Bladder microvascular endothelial cell (primary cell): Measurements from ENCODE around the gene EFNA1. TPM values are rescaled to one million over a fixed set of nuclear protein-coding genes. Genes with fewer than 3 reads are reported as not detected.

Source experiments
- total RNA-seq: library from RNA; depleted of rRNA; stranded (reverse); fragments of >200 nt; gene quantifications from 2 replicates; pipeline ENCODE4 v1.2.3, GENCODE V29; 2014

The EFNA1 gene
- 99.7 and 161 TPM in 2 replicates for total RNA-seq

GRCh38 chr1:155127105-155127966, at the start of gene EFNA1:
EFNA1 (plus strand) TSS chr1:155127876; CDS start chr1:155127978, 102 bp downstream.

GRCh38 chr1:155078469-155079209, 49.0 kb upstream of the EFNA1 start, which contains the start of gene EFNA3:
EFNA3 (plus strand) TSS chr1:155078837; CDS start chr1:155078942, 105 bp downstream.

GRCh38 chr1:155135415-155136028, 7.8 kb downstream of the EFNA1 start, which contains the start of gene SLC50A1:
SLC50A1 (plus strand) TSS chr1:155135852; CDS start chr1:155135912, 60 bp downstream.

GRCh38 chr1:155139895-155140629, 12.4 kb downstream of the EFNA1 start, which contains the start of gene DPM3:
DPM3 (minus strand) TSS chr1:155140531; CDS start chr1:155140240, 291 bp downstream.

GRCh38 chr1:155172732-155173477, 45.2 kb downstream of the EFNA1 start, which contains the start of gene KRTCAP2:
KRTCAP2 (minus strand) TSS chr1:155173304; CDS start chr1:155173224, 80 bp downstream.

GRCh38 chr1:155173478-155174323, 46.0 kb downstream of the EFNA1 start, which contains the start of gene TRIM46:
TRIM46 (plus strand) TSS chr1:155173849; CDS start chr1:155173967, 118 bp downstream.

Other genes with a start within 250 kb of the EFNA1 start
- gene PMVK, start 191.2 kb upstream of the EFNA1 start, total RNA-seq = 8.6 and 10.6 TPM in 2 replicates
- 74.6 and 104 TPM in 2 replicates for gene PBXIP1, start 171.8 kb upstream of the EFNA1 start, total RNA-seq
- 7.7 and 18.3 TPM in 2 replicates for gene PYGO2, start 166.1 kb upstream of the EFNA1 start, total RNA-seq
- gene SHC1, start 157.1 kb upstream of the EFNA1 start, total RNA-seq = 159 and 342 TPM in 2 replicates
- 56.2 and 86.6 TPM in 2 replicates for gene CKS1B, start 153.2 kb upstream of the EFNA1 start, total RNA-seq
- gene FLAD1, start 144.5 kb upstream of the EFNA1 start, total RNA-seq = 16.8 and 25.1 TPM in 2 replicates
- 0.76 TPM in 1 of 2 replicates, not detected in the other for gene LENEP, start 134.3 kb upstream of the EFNA1 start, total RNA-seq
- gene ZBTB7B, start 125.1 kb upstream of the EFNA1 start, total RNA-seq = 7.6 and 11.1 TPM in 2 replicates
- gene DCST2, start 94.1 kb upstream of the EFNA1 start, total RNA-seq = under 0.01 and 0.13 TPM in 2 replicates
- gene DCST1, start 94.1 kb upstream of the EFNA1 start, total RNA-seq = not detected in 2 replicates
- gene ADAM15, start 76.6 kb upstream of the EFNA1 start, total RNA-seq = 241 and 324 TPM in 2 replicates
- gene EFNA4, start 64.1 kb upstream of the EFNA1 start, total RNA-seq = 4.2 and 13.6 TPM in 2 replicates
- gene EFNA3, start 49.0 kb upstream of the EFNA1 start, total RNA-seq = 1.3 and 1.8 TPM in 2 replicates
- 22.8 and 26.1 TPM in 2 replicates for gene SLC50A1, start 8.0 kb downstream of the EFNA1 start, total RNA-seq
- 20.9 and 56.7 TPM in 2 replicates for gene DPM3, start 12.7 kb downstream of the EFNA1 start, total RNA-seq
- 96.2 and 98.4 TPM in 2 replicates for gene KRTCAP2, start 45.4 kb downstream of the EFNA1 start, total RNA-seq
- 1.6 and 4.5 TPM in 2 replicates for gene TRIM46, start 46.0 kb downstream of the EFNA1 start, total RNA-seq
- 9.4 and 18.5 TPM in 2 replicates for gene THBS3, start 80.0 kb downstream of the EFNA1 start, total RNA-seq
- 30.3 and 31.6 TPM in 2 replicates for gene MTX1, start 80.8 kb downstream of the EFNA1 start, total RNA-seq
- gene ENTREP3, start 127.6 kb downstream of the EFNA1 start, total RNA-seq = 3.4 and 7.2 TPM in 2 replicates
- 27.2 and 45.4 TPM in 2 replicates for gene SCAMP3, start 134.5 kb downstream of the EFNA1 start, total RNA-seq
- 15.5 and 45.7 TPM in 2 replicates for gene CLK2, start 145.6 kb downstream of the EFNA1 start, total RNA-seq
- 0.32 and 1.0 TPM in 2 replicates for gene HCN3, start 149.6 kb downstream of the EFNA1 start, total RNA-seq
- 0.06 TPM in 1 of 2 replicates, not detected in the other for gene PKLR, start 173.6 kb downstream of the EFNA1 start, total RNA-seq
- 337 and 454 TPM in 2 replicates for gene FDPS, start 181.0 kb downstream of the EFNA1 start, total RNA-seq
- 11.3 and 12.4 TPM in 2 replicates for gene RUSC1, start 193.0 kb downstream of the EFNA1 start, total RNA-seq